GM12872 (cell line): ENCODE results near the gene CTBP2.

Experiments
- TF ChIP-seq, protein P1 (sequence below): IDR thresholded peaks from 3 replicates; pipeline ENCODE4 v1.5.1; 2011; ENCODE audit warnings: low read depth, mild to moderate bottlenecking, low read length, moderate library complexity; ENCODE audit not compliant: insufficient read depth

Gene CTBP2

DNA sequence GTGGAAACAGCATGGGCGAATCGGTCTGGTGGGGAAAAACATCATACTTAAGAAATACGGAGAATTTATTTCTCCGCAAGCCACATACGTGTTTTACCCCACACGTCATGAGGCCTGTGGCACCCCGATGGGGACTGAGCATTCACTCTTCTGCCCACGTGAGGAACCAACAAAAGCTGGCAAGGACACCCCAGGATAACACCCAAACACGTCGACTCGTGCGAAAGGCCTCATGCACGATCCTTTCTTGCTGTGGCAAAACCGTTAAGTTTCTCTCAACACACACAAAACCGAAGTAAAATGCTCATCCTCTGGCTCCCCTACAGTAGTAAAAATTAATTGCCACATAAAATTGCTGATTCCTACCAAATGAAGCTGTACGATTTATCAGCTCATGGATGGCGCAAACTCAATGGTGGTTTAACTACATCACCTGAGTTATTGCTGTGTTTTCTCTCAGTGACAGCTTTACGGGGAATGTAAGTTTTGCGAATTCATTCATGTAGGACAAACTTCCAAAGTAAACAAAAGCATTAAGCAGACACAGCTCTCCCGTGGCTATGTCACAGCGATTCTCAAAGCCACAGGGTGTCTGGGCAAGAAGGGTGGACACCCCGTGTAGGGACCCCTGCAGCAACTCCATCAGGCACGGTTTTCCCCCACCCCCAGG, 97.0 kb downstream of the CTBP2 start:
- TF ChIP-seq, protein P1, sequence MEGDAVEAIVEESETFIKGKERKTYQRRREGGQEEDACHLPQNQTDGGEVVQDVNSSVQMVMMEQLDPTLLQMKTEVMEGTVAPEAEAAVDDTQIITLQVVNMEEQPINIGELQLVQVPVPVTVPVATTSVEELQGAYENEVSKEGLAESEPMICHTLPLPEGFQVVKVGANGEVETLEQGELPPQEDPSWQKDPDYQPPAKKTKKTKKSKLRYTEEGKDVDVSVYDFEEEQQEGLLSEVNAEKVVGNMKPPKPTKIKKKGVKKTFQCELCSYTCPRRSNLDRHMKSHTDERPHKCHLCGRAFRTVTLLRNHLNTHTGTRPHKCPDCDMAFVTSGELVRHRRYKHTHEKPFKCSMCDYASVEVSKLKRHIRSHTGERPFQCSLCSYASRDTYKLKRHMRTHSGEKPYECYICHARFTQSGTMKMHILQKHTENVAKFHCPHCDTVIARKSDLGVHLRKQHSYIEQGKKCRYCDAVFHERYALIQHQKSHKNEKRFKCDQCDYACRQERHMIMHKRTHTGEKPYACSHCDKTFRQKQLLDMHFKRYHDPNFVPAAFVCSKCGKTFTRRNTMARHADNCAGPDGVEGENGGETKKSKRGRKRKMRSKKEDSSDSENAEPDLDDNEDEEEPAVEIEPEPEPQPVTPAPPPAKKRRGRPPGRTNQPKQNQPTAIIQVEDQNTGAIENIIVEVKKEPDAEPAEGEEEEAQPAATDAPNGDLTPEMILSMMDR, result no peak

DNA sequence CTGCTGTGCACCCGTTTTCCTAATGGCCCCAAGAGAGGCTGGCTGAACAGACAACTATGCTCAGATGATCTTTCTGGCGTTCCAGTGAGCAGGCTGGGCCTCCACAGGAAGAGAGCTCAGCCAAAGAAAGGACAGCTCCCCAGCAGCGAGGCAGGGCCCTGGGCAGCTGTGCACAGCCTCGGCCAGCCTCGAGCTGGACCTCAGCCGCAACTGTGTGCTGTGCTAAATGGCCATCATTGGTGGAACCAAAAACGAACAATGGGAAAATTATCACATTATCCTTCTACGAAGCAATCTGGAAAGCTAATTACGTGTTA, 97.5 kb downstream of the CTBP2 start:
- TF ChIP-seq, protein P1, result no peak

DNA sequence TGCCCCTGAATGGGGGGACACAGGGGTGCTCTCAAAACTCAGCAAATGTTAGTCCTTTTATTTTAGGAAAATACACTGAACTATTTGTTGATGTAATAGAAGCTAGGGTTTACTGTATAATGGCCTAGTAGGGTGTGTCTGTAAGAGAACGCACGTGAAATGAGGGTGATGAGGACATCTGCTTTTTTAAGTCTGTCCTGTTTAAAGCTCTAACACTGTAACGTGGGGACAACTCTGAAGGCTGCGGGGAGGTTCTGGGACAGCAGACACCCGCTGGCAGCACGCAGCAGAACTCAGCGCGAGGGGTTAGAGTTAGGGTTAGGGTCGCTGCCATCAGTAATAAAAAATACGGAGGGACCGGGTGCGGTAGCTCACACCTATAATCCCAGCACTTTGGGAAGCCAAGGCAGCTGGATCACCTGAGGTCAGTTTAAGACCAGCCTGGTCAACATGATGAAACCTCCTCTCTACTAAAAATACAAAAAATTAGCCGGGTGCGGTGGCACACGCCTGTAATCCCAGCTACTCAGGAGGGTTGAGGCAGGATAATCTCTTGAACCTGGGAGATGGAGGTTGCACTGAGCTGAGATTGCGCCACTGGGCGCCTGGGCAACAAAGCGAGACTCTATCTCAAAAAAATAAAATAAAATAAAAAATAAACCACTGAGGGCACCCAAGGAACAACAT, 98.0 kb downstream of the CTBP2 start:
- TF ChIP-seq, protein P1, result no peak

DNA sequence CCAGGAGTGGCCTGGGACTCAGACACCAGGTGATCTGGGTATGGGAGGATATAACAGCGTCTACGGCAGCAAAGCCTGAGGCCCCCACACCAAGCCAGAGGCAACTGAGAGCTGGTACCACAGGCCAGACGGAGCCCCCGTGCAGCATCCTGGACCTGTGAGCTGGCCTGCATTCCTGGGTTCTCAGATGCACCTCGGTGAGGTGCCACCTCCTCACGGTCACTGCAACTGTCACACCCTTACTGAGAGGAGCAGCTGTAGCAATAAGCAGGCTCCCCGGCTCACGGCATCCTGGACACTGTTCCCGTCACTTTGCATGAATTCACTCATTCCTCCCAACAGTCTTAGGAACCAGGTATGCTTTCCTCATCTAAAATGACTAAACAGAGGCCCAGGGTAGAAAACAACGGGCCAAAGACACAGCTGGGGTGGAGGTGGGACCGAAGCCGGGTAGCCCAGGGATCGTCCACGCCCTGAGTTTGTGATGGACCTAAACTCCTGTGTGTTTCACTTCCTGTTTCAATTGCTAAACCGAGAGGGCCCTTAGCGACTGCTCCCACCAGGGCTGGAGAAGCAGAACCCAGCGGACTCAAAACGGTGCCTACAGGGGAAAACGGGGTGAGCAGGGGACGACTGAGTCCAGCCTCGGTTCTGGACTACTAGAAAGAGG, 98.7 kb downstream of the CTBP2 start:
- TF ChIP-seq, protein P1, result no peak

DNA sequence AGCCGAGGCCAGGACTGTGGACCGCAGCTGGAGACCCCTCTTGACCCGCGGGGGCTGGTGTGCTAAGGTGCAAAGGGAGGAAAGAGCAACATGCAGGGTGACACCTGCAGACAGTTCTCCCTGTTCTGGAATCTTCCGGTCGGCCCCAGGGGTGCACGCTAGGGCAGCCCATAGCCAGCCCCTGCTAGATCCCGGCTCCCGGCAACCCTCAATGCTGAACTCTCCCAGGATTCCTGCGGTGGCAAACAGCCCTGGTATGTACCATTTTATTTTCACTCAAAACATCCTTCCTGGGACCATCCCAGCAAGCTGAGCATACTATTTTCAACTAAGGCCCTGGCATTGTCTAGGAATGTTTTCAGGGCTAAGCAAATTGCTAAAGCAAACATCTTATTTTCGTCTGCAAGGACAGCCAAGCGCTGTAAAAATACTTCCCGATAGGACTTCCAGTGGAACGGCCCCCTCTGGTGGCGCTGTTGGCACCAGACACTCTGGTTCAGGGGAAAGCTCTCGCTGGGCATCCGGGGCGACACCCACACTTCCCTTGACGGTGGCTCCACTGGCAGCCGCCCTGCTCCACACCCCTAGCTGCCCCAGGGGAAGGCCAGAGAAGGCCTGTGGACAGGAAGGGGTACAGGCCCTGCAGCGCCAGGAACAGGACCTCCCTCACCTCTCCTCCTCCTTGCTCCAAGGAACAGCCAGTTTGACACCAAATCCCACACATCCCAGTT, 99.4 kb downstream of the CTBP2 start:
- TF ChIP-seq, protein P1, result peak; percentile 71

DNA sequence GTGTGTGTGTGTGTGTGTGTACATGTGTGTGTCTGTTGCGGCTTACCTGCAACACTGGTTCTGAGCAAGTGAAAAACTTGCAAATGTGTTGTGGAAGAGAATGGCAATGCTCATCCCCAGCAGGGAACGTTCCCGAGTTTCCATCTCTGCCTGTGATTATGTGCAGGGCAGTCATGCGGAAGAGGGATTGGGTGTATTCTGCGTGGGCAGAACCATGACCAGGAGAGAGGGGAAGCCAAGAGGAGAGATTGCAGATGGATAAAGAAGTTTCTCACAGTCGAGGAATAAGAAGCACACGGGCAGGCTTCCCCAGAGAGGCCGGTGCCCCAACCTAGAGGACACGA, 99.9 kb downstream of the CTBP2 start:
- TF ChIP-seq, protein P1, result no peak

DNA sequence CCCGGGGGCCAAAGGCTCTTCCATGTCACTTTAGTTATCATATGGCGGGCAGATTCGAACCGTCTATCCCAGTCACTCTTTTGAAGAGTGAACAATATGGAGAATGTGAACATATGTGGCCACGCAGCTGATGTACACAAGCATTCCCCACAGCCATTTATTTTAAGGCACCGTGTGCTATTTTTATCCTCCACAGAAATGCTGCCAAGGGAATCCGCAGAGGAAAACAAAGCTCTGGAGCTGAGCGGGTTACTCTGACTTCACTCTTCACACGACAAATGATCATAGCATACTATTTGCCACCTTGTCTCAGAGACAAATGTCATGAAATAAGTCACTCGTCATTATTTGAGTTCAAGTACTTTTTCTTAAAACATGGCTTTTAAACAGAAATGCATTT, 100.3 kb downstream of the CTBP2 start:
- TF ChIP-seq, protein P1, result no peak
